Esophagus squamous epithelium (tissue), 5 donors: ENCODE measurements around the gene ZNF512B. TPM values are rescaled to one million over a fixed set of nuclear protein-coding genes. Genes with fewer than 3 reads are reported as not detected.

Experiments used
- DNase-seq: peaks from one replicate; lab custom pipeline; 2025; lab: John Stamatoyannopoulos, UW
- H3K27ac ChIP-seq, 4 donors: fragments of 200-600 bp; sonication (generic); one replicate each; pipeline ENCODE4 v1.5.1; 2016 to 2019; ENCODE audit warnings: mild to moderate bottlenecking in 1 of 4
- H3K27me3 ChIP-seq, 4 donors: fragments of 200-600 bp; sonication (generic); 1 replicate in 3 of 4; 2 replicates in 1 of 4; pipeline versions ENCODE4 v1.5.1 to v1.6.0; 2017 to 2021; ENCODE audit warnings: antibody characterized with exemption in 1 of 4
- H3K36me3 ChIP-seq, 3 donors: fragments of 200-600 bp; sonication (generic); one replicate each; pipeline ENCODE4 v1.5.1; 2016 to 2019
- H3K4me1 ChIP-seq, 3 donors: fragments of 200-600 bp; sonication (generic); one replicate each; pipeline ENCODE4 v1.5.1; 2017 to 2019
- H3K4me3 ChIP-seq, 4 donors: fragments of 200-600 bp; sonication (generic); 1 replicate in 3 of 4; 2 replicates in 1 of 4; pipeline ENCODE4 v1.5.1; 2016 to 2019; ENCODE audit warnings: mild to moderate bottlenecking in 2 of 4, moderate library complexity in 1 of 4
- H3K9me3 ChIP-seq, 3 donors: fragments of 200-600 bp; sonication (generic); one replicate each; pipeline ENCODE4 v1.5.1; 2016 to 2019
- POLR2A ChIP-seq, 4 donors: fragments of 450-650 bp; IDR thresholded peaks; one replicate each; pipeline ENCODE4 v1.6.1; 2017; ENCODE audit warnings: antibody characterized with exemption in 4 of 4, mild to moderate bottlenecking in 4 of 4, moderate library complexity in 3 of 4
- WGBS, 2 donors: methylation state at CpG; one replicate each; pipeline ENCODE4 v1.1.5; 2018; 5-methylcytosine and 5-hydroxymethylcytosine counted together
- intact Hi-C: fragments of 100-400 bp; cut with DNase I; formaldehyde crosslinking; loops from one replicate; pipeline ENCODE4 v1.15.0; 2022
- total RNA-seq, 4 donors: library from RNA; depleted of rRNA; stranded (reverse); fragments of >200 nt; gene quantifications; one replicate each; pipeline ENCODE4 v1.1.0, GENCODE V29; 2016
- TF ChIP-seq, protein P1 (sequence below), 6 experiments: fragments of 450-650 bp in 4 of 6; fragments of 200-600 bp in 2 of 6; sonication (generic) in 2 of 6; IDR thresholded peaks; one replicate each; pipeline ENCODE4 v1.5.1; 2016 to 2019; ENCODE audit warnings: antibody characterized with exemption in 6 of 6, mild to moderate bottlenecking in 4 of 6, moderate library complexity in 4 of 6
- donor health status: DM: yes; HTN: yes; CAD: no.

The ZNF512B gene
- total RNA-seq, 4 donors from 2014 or later: 10.7 to 17.6 (median 14.2) TPM

DNA sequence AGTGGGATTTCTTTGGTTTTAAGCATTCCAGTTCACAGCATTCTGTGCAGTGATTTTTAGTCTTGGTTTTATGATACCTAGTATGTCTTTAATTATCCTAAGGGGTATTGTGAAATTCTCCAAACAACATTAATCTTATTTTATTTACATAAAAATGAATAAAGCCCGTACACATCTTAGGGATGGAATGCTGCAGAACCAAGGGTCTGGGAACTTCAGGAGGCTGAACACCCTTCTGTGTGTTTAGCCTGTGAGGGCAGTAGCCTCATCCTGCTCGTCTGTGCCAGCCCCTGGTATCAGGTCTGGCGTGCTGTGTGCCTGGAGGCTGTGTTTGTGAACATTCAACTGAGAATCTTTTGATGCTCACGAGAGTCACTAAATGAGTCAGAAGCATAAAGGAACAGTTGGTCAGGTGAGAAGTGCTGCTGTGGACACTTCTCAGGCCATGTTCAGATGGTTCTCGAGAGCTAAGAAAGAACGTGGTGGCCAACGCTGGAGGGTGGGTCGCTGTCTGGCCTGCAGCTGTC, 41.0 kb upstream of the ZNF512B start:
- H3K27ac ChIP-seq: no peak overlapping the region
- peaks cover 3 to 35% (median 3%) of the 10 kb centered on the region in 3 donors for H3K4me1 ChIP-seq
- DNase-seq: no peak
- WGBS, 2 donors: 64 to 73% methylated on average over 7 to 8 of the region's 8 CpGs
- no peaks in the 10 kb centered on the region for H3K9me3 ChIP-seq
- peaks cover 17 to 87% (median 29%) of the 10 kb centered on the region in 3 donors for H3K36me3 ChIP-seq
- H3K27me3 ChIP-seq: no peaks in the 10 kb centered on the region
- intact Hi-C loops: no loop called here
- no peak overlapping the region for H3K4me3 ChIP-seq
- no peak for TF ChIP-seq POLR2A (IDR thresholded peaks at IDR 0.05)
- TF ChIP-seq, protein P1, sequence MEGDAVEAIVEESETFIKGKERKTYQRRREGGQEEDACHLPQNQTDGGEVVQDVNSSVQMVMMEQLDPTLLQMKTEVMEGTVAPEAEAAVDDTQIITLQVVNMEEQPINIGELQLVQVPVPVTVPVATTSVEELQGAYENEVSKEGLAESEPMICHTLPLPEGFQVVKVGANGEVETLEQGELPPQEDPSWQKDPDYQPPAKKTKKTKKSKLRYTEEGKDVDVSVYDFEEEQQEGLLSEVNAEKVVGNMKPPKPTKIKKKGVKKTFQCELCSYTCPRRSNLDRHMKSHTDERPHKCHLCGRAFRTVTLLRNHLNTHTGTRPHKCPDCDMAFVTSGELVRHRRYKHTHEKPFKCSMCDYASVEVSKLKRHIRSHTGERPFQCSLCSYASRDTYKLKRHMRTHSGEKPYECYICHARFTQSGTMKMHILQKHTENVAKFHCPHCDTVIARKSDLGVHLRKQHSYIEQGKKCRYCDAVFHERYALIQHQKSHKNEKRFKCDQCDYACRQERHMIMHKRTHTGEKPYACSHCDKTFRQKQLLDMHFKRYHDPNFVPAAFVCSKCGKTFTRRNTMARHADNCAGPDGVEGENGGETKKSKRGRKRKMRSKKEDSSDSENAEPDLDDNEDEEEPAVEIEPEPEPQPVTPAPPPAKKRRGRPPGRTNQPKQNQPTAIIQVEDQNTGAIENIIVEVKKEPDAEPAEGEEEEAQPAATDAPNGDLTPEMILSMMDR (IDR thresholded peaks at IDR 0.05): no peak

DNA sequence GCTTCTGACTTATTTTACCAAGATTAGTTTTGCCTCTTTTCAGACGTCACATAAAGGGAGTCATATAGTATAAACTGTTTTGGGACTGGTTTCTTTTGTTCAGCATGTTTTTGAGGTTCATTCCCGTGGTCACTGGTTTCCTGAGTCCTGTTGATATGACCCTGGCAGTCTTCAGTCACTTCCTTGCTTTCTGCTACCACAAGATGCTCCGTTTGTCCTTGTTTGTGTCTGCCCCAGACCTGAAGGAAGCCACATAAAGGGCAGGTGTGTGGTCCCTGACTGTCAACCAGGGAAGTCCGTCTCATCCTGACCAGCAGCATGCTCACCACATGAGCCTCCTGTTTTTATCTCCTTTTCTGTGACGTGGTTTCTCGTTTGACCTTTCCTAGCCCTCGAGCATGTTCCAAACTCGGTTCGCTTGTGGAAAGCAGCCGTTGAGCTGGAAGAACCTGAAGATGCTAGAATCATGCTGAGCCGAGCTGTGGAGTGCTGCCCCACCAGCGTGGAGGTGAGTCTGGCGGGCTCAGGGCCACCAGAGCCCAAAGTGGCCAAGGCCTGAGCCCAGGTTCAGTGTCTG, 40.2 kb upstream of the ZNF512B start:
- intact Hi-C loops: no loop called here
- Histone ChIP-seq H3K4me1 (peaks cover 3 to 36% (median 7%) of the 10 kb centered on the region in 3 donors), H3K36me3 (peaks cover 17 to 87% (median 23%) of the 10 kb centered on the region in 3 donors), H3K27ac (no peak overlapping the region), H3K9me3 (no peaks in the 10 kb centered on the region), H3K4me3 (no peak overlapping the region), H3K27me3 (no peaks in the 10 kb centered on the region)
- 86 to 91% methylated on average over 9 to 11 of the region's 13 CpGs for WGBS, 2 donors
- no peak for DNase-seq
- TF ChIP-seq, protein P1 (IDR thresholded peaks at IDR 0.05): no peak
- no peak for TF ChIP-seq POLR2A (IDR thresholded peaks at IDR 0.05)

GRCh38 chr20:64006902-64007301, 37.2 kb upstream of the ZNF512B start:
- H3K36me3 ChIP-seq: peaks cover 13 to 94% (median 16%) of the 10 kb centered on the region in 3 donors
- peaks cover 22 to 57% (median 26%) of the 10 kb centered on the region in 3 donors for H3K4me1 ChIP-seq
- intact Hi-C loops: no loop called here
- no peaks in the 10 kb centered on the region for H3K27me3 ChIP-seq
- TF ChIP-seq POLR2A (IDR thresholded peaks at IDR 0.05): no peak
- TF ChIP-seq, protein P1 (IDR thresholded peaks at IDR 0.05): no peak
- WGBS, 2 donors: 84 to 90% methylated on average over 2 of the region's 3 CpGs
- H3K9me3 ChIP-seq: no peaks in the 10 kb centered on the region
- no peak overlapping the region for H3K27ac ChIP-seq
- no peak overlapping the region for H3K4me3 ChIP-seq
- DNase-seq: no peak

DNA sequence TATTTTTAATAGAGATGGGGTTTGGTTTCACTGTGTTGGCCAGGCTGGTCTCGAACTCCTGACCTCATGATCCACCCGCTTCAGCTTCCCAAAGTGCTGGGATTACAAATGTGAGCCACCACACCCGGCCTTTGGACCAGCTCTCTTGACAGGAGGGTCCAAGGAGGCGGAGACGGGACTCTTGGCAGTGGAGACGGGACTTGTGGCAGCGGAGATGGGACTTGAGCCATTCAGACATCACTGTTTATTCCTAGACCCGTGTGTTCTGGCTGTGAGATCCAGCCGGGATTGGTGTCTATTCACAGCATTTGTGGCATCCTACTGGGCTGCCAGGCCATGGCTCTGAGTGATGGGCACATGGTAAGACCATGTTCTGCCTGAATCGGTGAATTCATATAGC, 36.8 kb upstream of the ZNF512B start:
- no peak for DNase-seq
- peaks cover 13 to 95% (median 18%) of the 10 kb centered on the region in 3 donors for H3K36me3 ChIP-seq
- H3K4me1 ChIP-seq: peaks cover 22 to 57% (median 26%) of the 10 kb centered on the region in 3 donors
- TF ChIP-seq, protein P1 (IDR thresholded peaks at IDR 0.05): no peak
- no peak for TF ChIP-seq POLR2A (IDR thresholded peaks at IDR 0.05)
- no peaks in the 10 kb centered on the region for H3K9me3 ChIP-seq
- no peak overlapping the region for H3K4me3 ChIP-seq
- intact Hi-C loops: no loop called here
- WGBS, 2 donors: 82 to 86% methylated on average over 5 to 8 of the region's 10 CpGs
- no peak overlapping the region for H3K27ac ChIP-seq
- no peaks in the 10 kb centered on the region for H3K27me3 ChIP-seq

DNA sequence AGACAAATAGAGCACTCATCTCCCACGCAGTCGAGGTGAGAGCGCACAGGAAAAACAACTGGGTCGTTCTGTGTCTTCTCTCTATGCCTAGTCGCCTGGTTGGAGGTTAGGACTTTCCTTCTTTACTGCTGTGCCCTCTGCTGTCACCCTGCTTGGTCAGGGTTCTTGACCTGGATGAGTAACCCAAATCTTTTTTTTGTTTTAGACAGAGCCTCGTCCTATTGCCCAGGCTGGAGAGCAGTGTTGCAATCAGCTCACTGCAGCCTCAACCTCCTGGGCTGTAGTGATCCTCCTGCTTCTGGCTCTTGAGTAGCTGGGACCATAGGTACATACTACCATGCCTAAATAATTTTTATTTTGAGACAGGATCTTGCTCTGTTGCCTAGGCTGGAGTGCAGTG, 35.7 kb upstream of the ZNF512B start:
- Histone ChIP-seq H3K4me3 (no peak overlapping the region), H3K4me1 (peaks cover 22 to 57% (median 26%) of the 10 kb centered on the region in 3 donors), H3K27me3 (no peaks in the 10 kb centered on the region), H3K9me3 (no peaks in the 10 kb centered on the region), H3K36me3 (peaks cover 13 to 95% (median 19%) of the 10 kb centered on the region in 3 donors), H3K27ac (no peak overlapping the region)
- DNase-seq: no peak
- WGBS, 2 donors: 73 to 81% methylated on average over 6 of the region's 6 CpGs
- TF ChIP-seq, protein P1 (IDR thresholded peaks at IDR 0.05): no peak
- no peak for TF ChIP-seq POLR2A (IDR thresholded peaks at IDR 0.05)
- intact Hi-C loops: no loop called here
